HG02981 (cell line): ENCODE results near the gene GMEB2.
"Not testable (repeated sequence)": the region's sequence is repeated elsewhere in the genome, so short reads cannot be mapped to it uniquely, and the experiment has no call there.

ENCODE experiments used
- ATAC-seq: cut with Tn5 transposase; IDR thresholded peaks from one replicate; pipeline ENCODE4 v1.9.1; 2021; ENCODE audit warnings: mild to moderate bottlenecking, moderate library complexity; ENCODE audit not compliant: unreplicated experiment

Gene GMEB2

GRCh38 chr20:63574156-63574828 is 52.6 kb downstream of the GMEB2 start, which contains the start of gene HELZ2:
HELZ2 (minus strand) TSS chr20:63574239; CDS start chr20:63572385, 1,854 bp downstream.
- no peak for ATAC-seq

GRCh38 chr20:63573647-63574131 is 53.2 kb downstream of the GMEB2 start:
- no peak for ATAC-seq

DNA sequence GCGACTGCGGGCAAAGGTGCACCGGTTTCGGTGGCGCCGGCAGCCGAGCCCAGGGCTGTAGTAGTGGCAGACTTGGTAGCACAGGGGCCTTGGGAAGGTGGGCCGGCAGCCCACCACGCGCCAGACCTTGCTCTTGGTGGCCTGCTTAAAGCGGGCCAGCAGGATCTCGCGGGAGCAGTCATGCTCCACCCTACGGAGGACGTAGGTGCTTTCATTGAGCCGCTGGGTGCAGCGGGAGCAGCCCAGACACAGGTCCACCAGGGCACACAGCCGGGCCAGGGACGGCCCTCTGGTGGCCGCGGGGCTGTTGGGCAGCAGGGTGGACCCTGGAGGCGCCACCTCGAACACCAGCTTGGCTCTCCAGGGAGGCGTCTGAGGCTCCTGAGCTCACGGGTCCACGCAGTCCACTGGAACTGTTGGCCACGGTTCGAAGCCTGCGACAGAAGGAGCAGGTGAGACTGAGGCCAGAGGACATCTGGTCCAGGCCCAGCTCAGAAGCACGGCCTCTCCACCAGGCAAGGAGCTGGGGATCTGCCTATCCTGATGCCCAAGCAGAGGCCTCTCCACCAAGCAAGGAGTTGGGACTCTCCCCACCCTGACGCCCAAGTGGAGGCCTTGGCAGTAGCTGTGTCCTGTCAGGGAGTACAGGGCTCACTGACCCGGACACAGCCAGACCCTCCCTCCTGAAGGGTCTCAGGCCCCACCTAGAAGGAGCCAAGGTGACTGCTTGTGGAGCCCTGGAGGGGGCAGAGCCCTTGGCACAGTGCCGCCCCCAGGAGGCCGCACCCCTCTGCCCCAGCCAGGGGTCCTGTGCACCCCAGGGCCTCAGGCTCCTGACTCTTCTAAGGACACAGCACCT is 53.9 kb downstream of the GMEB2 start:
- no peak for ATAC-seq

GRCh38 chr20:63572071-63572787 is 54.7 kb downstream of the GMEB2 start:
- ATAC-seq: no peak

- not testable (repeated sequence) for ATAC-seq
Observed at GRCh38 chr20:63571087-63571478, 55.8 kb downstream of the GMEB2 start.

- ATAC-seq: no peak
Observed at GRCh38 chr20:63570281-63571086, 56.4 kb downstream of the GMEB2 start.

DNA sequence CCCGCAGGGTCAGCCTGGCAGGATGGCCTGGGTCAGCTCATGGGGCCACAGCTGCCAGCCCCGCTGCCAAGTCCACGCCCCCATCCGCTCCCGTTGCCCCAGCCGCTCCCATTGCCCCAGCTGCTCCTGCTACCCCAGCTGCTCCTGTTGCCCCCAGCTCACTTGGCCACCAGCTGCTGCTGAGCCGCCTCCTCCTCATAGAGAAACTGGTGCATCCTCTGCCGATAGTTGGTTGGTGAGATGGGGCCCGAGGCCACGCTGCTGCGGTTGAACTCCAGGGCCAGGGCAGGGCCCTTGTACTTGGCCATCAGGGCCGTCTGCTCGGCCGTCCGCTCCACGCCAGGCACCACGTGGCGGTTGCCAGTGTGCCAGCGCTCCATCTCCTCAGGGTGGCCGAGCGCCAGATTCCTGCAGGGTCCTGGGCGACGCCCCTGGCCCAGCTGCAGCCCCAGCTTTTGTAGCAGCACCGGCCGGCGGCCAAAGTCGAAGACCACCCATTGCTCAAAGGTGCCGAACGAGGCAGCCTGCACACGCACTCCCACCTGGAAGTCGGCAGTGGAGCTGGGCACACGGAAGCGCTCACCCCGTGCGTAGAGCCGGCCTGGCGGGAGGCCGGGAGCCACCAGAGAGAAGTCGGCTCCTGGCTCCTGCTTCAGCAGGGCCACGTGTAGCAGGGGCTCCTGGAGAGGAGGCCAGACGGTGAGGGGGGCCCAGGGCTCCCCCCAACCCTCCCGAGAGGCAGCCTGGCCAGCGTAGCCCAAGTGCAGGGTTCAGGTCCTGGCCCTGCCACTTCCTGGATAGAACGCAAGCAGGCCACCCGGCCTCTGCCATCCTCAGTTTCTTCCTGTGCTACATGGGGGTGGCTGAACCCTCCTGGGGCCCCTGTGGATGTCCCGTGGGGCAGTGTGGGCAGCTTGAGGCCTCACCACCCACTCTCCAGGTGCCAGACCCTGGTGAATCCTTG is 57.6 kb downstream of the GMEB2 start:
- no peak for ATAC-seq

DNA sequence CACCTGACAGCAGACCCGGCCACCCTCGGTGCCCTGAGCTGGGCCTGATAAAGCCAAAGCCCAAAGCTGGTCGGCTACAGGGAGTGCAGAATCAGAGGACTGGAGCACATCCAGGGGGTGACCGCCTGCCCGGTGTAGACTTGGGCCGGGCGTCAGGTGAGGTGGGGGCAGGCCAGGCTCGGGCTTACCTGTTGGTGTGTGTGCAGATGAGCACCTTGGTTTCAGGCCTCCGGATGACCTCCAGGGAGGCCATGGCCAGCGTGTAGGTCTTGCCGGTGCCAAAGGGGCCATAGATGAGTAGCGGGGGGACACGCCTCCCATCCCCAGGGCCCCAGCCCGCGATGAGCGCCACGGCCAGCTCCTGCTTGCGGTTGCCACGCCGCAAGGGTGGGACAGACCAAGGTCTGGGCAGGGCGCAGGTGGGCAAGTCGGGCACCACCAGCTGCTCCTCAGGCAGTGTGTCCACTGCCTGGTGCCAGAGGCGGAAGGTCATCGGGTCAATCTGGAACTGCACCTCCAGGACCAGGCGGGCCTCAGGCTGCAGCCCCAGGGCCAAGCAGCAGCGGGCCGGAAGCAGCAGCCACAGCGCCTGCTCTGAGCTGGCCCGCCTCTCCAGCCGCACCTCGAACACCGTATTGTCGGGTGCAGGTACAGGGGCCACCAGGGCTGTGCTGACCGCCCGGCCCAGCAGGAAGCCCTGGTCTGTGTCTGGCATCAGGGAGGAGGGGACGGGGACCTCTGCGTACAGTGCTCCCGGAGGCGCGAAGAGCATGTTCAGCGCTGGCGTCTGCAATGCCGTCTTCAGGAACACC is 58.5 kb downstream of the GMEB2 start:
- ATAC-seq: peak; percentile 9

DNA sequence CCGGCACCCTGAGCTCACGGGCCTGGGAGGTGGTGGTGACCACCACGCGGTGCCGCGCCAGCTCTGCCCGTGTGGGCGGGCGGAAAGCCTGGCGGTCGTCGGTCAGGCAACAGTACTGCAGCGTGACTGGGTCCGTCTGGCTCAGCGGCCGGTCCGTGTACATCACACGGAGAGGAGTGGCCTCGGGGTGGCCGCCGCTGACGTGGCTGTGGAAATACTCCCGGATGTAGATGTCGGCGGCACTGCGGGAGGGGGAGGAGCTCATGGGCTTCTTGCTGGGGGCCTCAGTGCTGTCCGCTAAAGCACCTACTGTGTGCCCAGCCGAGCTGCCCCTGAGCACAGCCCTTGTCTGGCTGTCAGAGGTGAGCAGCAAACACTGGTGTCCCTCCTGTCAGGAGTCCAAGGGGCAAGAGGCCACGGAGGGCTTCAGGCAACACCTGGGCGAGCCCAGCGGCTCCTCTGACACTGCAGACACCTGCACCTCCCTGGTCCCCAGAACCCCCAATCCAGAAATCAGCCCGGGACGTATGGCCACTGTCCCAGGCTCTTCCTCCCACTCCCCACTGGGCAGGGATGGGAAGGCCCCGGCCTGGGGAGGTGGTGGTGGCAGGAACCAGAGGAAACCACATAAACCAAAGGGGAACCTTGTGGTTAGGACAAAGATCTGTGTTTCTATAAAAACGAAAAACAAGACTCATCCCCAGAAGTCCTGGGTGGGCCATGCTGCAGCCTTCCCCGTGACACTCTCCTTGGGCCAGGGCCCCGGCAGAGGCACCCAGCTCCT is 59.3 kb downstream of the GMEB2 start:
- ATAC-seq: peak; percentile 52

- ATAC-seq: no peak
Observed at GRCh38 chr20:63567136-63567385, 59.8 kb downstream of the GMEB2 start.

DNA sequence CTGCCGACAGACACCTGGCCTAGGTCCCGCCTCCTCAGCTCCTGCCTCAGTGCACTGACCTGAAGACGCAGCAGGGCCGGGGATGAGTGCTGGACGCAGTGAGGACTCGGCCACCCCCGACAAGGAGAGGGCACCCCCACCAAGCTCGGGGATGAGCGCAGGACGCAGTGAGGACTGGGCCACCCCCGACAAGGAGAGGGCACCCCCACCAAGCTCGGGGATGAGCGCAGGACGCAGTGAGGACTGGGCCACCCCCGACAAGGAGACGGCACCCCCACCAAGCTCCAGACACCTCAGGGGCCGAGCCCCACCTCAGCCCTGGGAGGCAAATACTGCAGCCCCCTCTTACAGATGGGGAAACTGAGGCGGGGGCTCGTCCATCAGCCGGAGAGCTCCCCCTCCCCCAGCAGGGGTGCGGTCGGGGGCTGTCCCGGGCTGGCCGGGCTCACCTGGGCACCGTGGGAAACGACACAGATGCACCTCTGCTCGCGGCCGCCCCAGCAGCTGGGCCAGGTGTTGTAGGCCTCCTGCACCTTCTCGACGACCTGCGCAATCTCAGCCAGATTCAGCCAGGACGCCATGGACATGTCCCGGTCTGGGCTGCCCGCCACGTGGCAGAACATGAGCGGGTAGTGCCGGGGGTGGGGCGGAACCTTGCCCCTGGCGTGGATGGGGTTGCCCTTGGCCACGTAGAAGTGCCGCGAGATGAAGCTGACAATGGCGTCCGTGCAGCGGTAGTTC is 60.3 kb downstream of the GMEB2 start:
- no peak for ATAC-seq

GRCh38 chr20:63565699-63566335 is 61.1 kb downstream of the GMEB2 start:
- ATAC-seq: no peak

DNA sequence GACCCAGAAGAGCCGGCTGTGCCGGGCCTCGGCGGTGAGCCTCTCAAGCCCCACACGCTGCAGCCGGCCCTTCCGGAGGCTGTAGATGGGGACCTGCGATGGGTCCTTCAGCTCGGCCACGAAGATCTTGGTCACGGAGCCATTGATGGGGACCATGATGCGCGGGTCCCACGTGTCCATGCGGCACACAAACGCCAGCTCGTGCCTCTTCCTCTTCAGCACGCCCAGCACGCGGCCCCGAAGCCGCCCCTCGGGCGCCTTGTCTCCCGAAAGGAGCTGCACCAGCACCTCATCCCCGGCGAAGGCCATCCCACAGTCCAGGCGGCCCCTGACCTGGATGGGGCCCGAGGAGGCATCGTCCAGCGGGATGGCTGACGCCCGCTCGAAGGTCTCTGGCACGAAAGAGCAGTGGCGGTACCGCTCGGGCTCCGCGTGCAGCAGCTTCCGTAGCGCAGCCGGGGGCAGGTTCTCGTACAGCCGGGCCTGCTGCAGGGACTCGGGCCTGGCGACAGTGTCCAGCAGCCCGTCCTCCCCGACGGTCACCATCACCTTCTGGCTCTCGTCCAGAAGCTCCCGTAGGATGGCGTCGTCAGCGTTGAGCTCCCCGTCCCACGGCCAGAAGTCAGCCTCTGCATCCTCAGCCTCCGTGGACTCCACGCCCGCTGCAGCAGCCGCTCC is 61.7 kb downstream of the GMEB2 start:
- no peak for ATAC-seq

GRCh38 chr20:63564036-63564810 is 62.7 kb downstream of the GMEB2 start:
- ATAC-seq: no peak

DNA sequence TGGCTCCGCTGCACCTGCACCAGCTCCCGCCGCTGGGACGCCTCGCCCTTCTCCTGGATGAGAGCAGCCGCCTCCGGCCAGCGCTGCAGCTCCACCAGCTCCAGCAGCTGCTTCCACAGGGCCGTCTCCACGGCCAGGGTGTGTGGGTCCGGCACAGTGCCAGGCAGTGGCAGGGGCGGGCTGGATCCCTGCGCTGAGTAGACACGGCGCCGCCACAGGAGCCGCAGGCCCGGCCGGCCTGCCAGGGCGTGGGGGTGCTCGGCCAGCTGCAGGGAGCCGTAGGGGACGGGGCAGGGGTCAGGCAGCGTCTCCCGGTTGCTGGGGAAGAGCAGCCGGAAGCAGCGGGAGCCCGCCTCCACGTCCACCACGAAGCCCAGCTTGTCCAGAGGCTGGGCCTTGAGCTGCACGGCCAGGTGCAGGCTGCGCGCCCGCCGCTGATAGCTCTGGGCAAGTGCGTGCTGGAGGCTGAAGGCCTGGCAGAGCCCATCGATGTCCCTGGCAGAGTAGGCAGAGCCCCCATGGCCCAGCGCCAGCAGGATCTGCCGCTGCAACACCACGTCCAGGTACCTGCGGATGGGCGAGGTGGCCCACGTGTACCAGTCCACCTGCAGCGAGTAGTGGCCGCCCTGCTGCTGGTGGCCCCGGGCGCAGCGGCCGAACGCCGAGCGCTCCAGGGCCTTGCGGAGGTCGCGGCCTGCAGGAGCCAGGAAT is 63.5 kb downstream of the GMEB2 start:
- ATAC-seq: no peak
